Measurements from ENCODE around the gene INPPL1.

INPPL1 gene

GRCh38 chr11:72229336-72229924 is 4.9 kb downstream of the INPPL1 start:
- H3K4me3 ChIP-seq (ENCODE audit: low read depth, low read length) = no peak overlapping the region
- TF ChIP-seq CTCF (IDR thresholded peaks at IDR 0.05; ENCODE audit: low read depth, low read length) = no peak
- in situ Hi-C loops (cut with HindIII; ENCODE audit: low sequenced_read_pairs) = no loop called here
- DNase-seq (ENCODE audit: low read depth, low spot score) = no peak

DNA sequence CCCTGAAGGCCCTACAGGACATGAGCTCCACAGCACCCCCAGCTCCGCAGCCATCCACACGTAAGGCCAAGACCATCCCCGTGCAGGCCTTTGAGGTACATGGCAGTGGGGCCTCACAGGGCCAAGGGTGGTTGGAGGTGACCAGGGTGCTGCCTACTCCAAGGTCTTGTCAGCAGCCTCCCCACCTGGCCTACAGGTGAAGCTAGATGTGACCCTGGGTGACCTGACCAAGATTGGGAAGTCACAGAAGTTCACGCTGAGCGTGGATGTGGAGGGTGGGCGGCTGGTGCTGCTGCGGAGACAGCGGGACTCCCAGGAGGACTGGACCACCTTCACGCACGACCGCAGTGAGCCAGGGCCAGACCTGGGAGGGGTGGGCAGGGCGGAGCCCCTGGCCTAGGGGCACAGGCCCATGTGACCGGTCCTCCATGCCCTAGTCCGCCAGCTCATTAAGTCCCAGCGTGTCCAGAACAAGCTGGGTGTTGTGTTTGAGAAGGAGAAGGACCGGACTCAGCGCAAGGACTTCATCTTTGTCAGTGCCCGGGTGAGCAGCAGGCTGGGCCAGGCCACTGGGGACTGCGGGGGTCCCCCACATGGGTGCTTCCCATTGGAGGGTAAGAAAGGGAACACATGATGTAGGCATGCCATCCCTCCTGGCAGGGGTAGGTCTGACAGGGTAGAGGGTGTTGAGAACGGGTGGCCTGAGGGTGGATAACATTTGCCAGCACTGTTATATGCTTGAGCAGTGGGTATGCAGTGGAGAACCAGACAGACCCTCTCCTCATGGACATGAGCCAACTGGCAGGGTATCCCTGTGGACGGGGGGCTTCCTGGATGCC is 5.6 kb downstream of the INPPL1 start:
- no peak for DNase-seq (ENCODE audit: low read depth, low spot score)
- H3K4me3 ChIP-seq (ENCODE audit: low read depth, low read length) = no peak overlapping the region
- in situ Hi-C loops (cut with HindIII; ENCODE audit: low sequenced_read_pairs) = no loop called here
- TF ChIP-seq CTCF (IDR thresholded peaks at IDR 0.05; ENCODE audit: low read depth, low read length) = no peak

- no peak for DNase-seq (ENCODE audit: low read depth, low spot score)
- in situ Hi-C loops (cut with HindIII; ENCODE audit: low sequenced_read_pairs) = no loop called here
- TF ChIP-seq CTCF (IDR thresholded peaks at IDR 0.05; ENCODE audit: low read depth, low read length) = no peak
- no peak overlapping the region for H3K4me3 ChIP-seq (ENCODE audit: low read depth, low read length)
Observed at GRCh38 chr11:72230764-72231365, 6.3 kb downstream of the INPPL1 start.

- TF ChIP-seq CTCF (IDR thresholded peaks at IDR 0.05; ENCODE audit: low read depth, low read length) = no peak
- DNase-seq (ENCODE audit: low read depth, low spot score) = no peak
- in situ Hi-C loops (cut with HindIII; ENCODE audit: low sequenced_read_pairs) = no loop called here
- no peak overlapping the region for H3K4me3 ChIP-seq (ENCODE audit: low read depth, low read length)
Observed at GRCh38 chr11:72231396-72232259, 7.1 kb downstream of the INPPL1 start.

- no peak for DNase-seq (ENCODE audit: low read depth, low spot score)
- no peak overlapping the region for H3K4me3 ChIP-seq (ENCODE audit: low read depth, low read length)
- TF ChIP-seq CTCF (IDR thresholded peaks at IDR 0.05; ENCODE audit: low read depth, low read length) = no peak
- in situ Hi-C loops (cut with HindIII; ENCODE audit: low sequenced_read_pairs) = no loop called here
Observed at GRCh38 chr11:72232260-72233055, 7.9 kb downstream of the INPPL1 start.

Data from astrocyte of the spinal cord (primary cell).